ENCODE data around the gene EXOC2.

EXOC2 gene

DNA sequence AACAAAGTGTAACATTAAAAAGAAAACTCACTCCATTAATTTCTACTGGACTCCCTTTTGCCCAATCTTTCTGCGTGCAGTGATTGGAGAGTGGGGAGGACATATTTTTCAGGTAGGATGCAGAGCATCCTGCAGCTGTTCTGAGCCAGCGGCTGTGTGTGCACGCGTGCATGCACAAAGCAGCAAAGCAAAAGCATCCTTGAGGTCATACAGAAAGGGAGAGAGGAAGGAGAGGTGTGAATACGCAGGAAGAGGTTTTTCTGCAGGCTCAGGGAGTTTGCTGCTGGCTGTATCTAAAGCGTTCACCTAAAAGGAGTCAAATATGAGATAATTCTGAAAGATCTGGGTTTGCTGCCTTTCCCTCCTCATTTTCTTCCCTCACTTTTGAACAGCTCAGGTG is 144.4 kb downstream of the EXOC2 start:
- H3K4me2 ChIP-seq (ENCODE audit: low read length), result no peak overlapping the region
- H3K9me3 ChIP-seq (ENCODE audit: control insufficient read depth, low read length), result no peaks in the 10 kb centered on the region
- no peaks in the 10 kb centered on the region for H3K36me3 ChIP-seq (ENCODE audit: control insufficient read depth, insufficient read depth, low read length)
- H3K4me3 ChIP-seq (ENCODE audit: low read depth, low read length), result no peak overlapping the region
- H3K27ac ChIP-seq, result no peak overlapping the region
- no peaks in the 10 kb centered on the region for H3K4me1 ChIP-seq
- no peak overlapping the region for H2AFZ ChIP-seq
- no peaks in the 10 kb centered on the region for H3K27me3 ChIP-seq (ENCODE audit: control insufficient read depth, insufficient read depth, low read length)
- H3K9ac ChIP-seq, result no peak overlapping the region
- H3K79me2 ChIP-seq, result no peaks in the 10 kb centered on the region
- TF ChIP-seq, protein P1, sequence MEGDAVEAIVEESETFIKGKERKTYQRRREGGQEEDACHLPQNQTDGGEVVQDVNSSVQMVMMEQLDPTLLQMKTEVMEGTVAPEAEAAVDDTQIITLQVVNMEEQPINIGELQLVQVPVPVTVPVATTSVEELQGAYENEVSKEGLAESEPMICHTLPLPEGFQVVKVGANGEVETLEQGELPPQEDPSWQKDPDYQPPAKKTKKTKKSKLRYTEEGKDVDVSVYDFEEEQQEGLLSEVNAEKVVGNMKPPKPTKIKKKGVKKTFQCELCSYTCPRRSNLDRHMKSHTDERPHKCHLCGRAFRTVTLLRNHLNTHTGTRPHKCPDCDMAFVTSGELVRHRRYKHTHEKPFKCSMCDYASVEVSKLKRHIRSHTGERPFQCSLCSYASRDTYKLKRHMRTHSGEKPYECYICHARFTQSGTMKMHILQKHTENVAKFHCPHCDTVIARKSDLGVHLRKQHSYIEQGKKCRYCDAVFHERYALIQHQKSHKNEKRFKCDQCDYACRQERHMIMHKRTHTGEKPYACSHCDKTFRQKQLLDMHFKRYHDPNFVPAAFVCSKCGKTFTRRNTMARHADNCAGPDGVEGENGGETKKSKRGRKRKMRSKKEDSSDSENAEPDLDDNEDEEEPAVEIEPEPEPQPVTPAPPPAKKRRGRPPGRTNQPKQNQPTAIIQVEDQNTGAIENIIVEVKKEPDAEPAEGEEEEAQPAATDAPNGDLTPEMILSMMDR (IDR thresholded peaks at IDR 0.05), result no peak

DNA sequence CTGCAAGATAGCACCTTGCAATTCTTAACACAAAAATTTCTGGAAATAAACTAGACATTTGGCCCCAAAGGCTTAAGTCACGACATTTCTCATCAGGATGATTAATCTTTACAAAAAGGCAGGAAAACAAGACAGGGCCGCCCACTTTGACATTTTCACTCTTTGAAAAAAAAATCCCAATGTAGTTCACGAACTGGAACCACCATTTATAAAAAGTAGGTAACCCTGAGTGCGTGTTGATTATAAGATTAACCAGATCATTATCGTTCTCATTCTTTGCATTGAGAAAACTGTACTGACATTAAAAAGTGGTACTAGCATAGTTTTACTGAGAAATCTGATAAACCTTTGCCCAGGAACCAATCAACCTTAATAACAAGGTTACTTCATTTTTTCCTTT is 144.8 kb downstream of the EXOC2 start:
- no peak overlapping the region for H3K4me2 ChIP-seq (ENCODE audit: low read length)
- H3K4me1 ChIP-seq, result no peaks in the 10 kb centered on the region
- H3K27ac ChIP-seq, result no peak overlapping the region
- no peaks in the 10 kb centered on the region for H3K9me3 ChIP-seq (ENCODE audit: control insufficient read depth, low read length)
- H2AFZ ChIP-seq, result no peak overlapping the region
- no peaks in the 10 kb centered on the region for H3K36me3 ChIP-seq (ENCODE audit: control insufficient read depth, insufficient read depth, low read length)
- no peaks in the 10 kb centered on the region for H3K79me2 ChIP-seq
- no peak overlapping the region for H3K4me3 ChIP-seq (ENCODE audit: low read depth, low read length)
- H3K9ac ChIP-seq, result no peak overlapping the region
- H3K27me3 ChIP-seq (ENCODE audit: control insufficient read depth, insufficient read depth, low read length), result no peaks in the 10 kb centered on the region
- TF ChIP-seq, protein P1 (IDR thresholded peaks at IDR 0.05), result no peak

GRCh38 chr6:540490-540889 is 152.4 kb downstream of the EXOC2 start:
- H3K4me3 ChIP-seq (ENCODE audit: low read depth, low read length), result no peak overlapping the region
- no peaks in the 10 kb centered on the region for H3K79me2 ChIP-seq
- H3K4me1 ChIP-seq, result no peaks in the 10 kb centered on the region
- no peak overlapping the region for H3K27ac ChIP-seq
- H3K9me3 ChIP-seq (ENCODE audit: control insufficient read depth, low read length), result no peaks in the 10 kb centered on the region
- no peaks in the 10 kb centered on the region for H3K27me3 ChIP-seq (ENCODE audit: control insufficient read depth, insufficient read depth, low read length)
- H3K4me2 ChIP-seq (ENCODE audit: low read length), result no peak overlapping the region
- TF ChIP-seq, protein P1 (IDR thresholded peaks at IDR 0.05), result no peak
- H2AFZ ChIP-seq, result no peak overlapping the region
- H3K36me3 ChIP-seq (ENCODE audit: control insufficient read depth, insufficient read depth, low read length), result no peaks in the 10 kb centered on the region
- H3K9ac ChIP-seq, result no peak overlapping the region

GRCh38 chr6:537114-537513 is 155.8 kb downstream of the EXOC2 start:
- Histone ChIP-seq H3K9me3 (ENCODE audit: control insufficient read depth, low read length) (no peaks in the 10 kb centered on the region), H3K79me2 (no peaks in the 10 kb centered on the region), H3K4me2 (ENCODE audit: low read length) (no peak overlapping the region), H3K9ac (no peak overlapping the region), H3K36me3 (ENCODE audit: control insufficient read depth, insufficient read depth, low read length) (no peaks in the 10 kb centered on the region), H2AFZ (no peak overlapping the region), H3K27me3 (ENCODE audit: control insufficient read depth, insufficient read depth, low read length) (no peaks in the 10 kb centered on the region), H3K27ac (no peak overlapping the region), H3K4me1 (no peaks in the 10 kb centered on the region), H3K4me3 (ENCODE audit: low read depth, low read length) (no peak overlapping the region)
- TF ChIP-seq, protein P1 (IDR thresholded peaks at IDR 0.05), result no peak

- no peaks in the 10 kb centered on the region for H3K4me1 ChIP-seq
- H3K79me2 ChIP-seq, result no peaks in the 10 kb centered on the region
- H3K9me3 ChIP-seq (ENCODE audit: control insufficient read depth, low read length), result no peaks in the 10 kb centered on the region
- H3K4me3 ChIP-seq (ENCODE audit: low read depth, low read length), result no peak overlapping the region
- H3K9ac ChIP-seq, result no peak overlapping the region
- TF ChIP-seq, protein P1 (IDR thresholded peaks at IDR 0.05), result no peak
- H3K27ac ChIP-seq, result no peak overlapping the region
- H3K27me3 ChIP-seq (ENCODE audit: control insufficient read depth, insufficient read depth, low read length), result no peaks in the 10 kb centered on the region
- no peaks in the 10 kb centered on the region for H3K36me3 ChIP-seq (ENCODE audit: control insufficient read depth, insufficient read depth, low read length)
- no peak overlapping the region for H2AFZ ChIP-seq
- no peak overlapping the region for H3K4me2 ChIP-seq (ENCODE audit: low read length)
These were observed 162.5 kb downstream of the EXOC2 start for GRCh38 chr6:530425-530824.

Data from parathyroid adenoma (tissue), 2 donors.